Inflammatory macrophage (primary cell): ENCODE measurements around the gene TTLL9.
"Not testable (repeated sequence)": the region's sequence is repeated elsewhere in the genome, so short reads cannot be mapped to it uniquely, and the experiment has no call there.

ENCODE experiments used
- DNase-seq, 2 donors: peaks; one replicate each; pipeline ENCODE4 v3.0.0-alpha.2; 2020 to 2022
- total RNA-seq, 18 experiments: gene quantifications; one replicate each; lab custom pipeline; 2026; ENCODE audit warnings: mixed read lengths in 6 of 18, inconsistent platforms in 2 of 18; lab: John Stamatoyannopoulos, UW

The TTLL9 gene
- 0 to 0.46 (median 0.05) reads per million in 18 experiments for total RNA-seq

- peak; percentile 6 to 32 for DNase-seq
Measured at GRCh38 chr20:31869942-31870725, at the start of gene TTLL9, which contains the start of gene DUSP15. TTLL9 (plus strand) TSS chr20:31870634; CDS start chr20:31871127, 493 bp downstream. DUSP15 (minus strand) TSS chr20:31870527; CDS start chr20:31870337, 190 bp downstream.

- DNase-seq = no peak
Measured at GRCh38 chr20:31821427-31821826, 49.0 kb upstream of the TTLL9 start.

GRCh38 chr20:31822421-31823330 is 47.8 kb upstream of the TTLL9 start:
- peak; percentile 41 to 63 for DNase-seq

GRCh38 chr20:31823360-31824124 is 46.9 kb upstream of the TTLL9 start:
- peak in 1 of 2 donors; percentile 21 for DNase-seq

GRCh38 chr20:31824125-31824485 is 46.3 kb upstream of the TTLL9 start:
- no peak for DNase-seq

- DNase-seq = no peak
Measured at GRCh38 chr20:31824554-31825313, 45.7 kb upstream of the TTLL9 start.

- no peak for DNase-seq
Measured at GRCh38 chr20:31826074-31826473, 44.4 kb upstream of the TTLL9 start.

GRCh38 chr20:31827059-31827458 is 43.4 kb upstream of the TTLL9 start:
- no peak for DNase-seq

GRCh38 chr20:31828016-31828415 is 42.4 kb upstream of the TTLL9 start:
- not testable (repeated sequence) for DNase-seq

- no peak for DNase-seq
Measured at GRCh38 chr20:31829731-31830130, 40.7 kb upstream of the TTLL9 start.

- no peak for DNase-seq
Measured at GRCh38 chr20:31830406-31830981, 39.9 kb upstream of the TTLL9 start.

- DNase-seq = no peak
Measured at GRCh38 chr20:31831211-31831610, 39.2 kb upstream of the TTLL9 start.

- no peak for DNase-seq
Measured at GRCh38 chr20:31831771-31832306, 38.6 kb upstream of the TTLL9 start.

- DNase-seq = peak; percentile 49 to 54
Measured at GRCh38 chr20:31833130-31833930, 37.1 kb upstream of the TTLL9 start.

- no peak for DNase-seq
Measured at GRCh38 chr20:31833931-31834521, 36.4 kb upstream of the TTLL9 start.

GRCh38 chr20:31835554-31835953 is 34.9 kb upstream of the TTLL9 start:
- DNase-seq = no peak

GRCh38 chr20:31835977-31836852 is 34.2 kb upstream of the TTLL9 start:
- peak; percentile 57 to 69 for DNase-seq

GRCh38 chr20:31836853-31837608 is 33.4 kb upstream of the TTLL9 start:
- no peak for DNase-seq
